ENCODE results near the gene CYP27B1. TPM values are rescaled to one million over a fixed set of nuclear protein-coding genes. Genes with fewer than 3 reads are reported as not detected.

Gene CYP27B1
- total and polyA plus RNA-seq, 4 donors, result 0.05 to 1.6 (median 0.17) TPM

GRCh38 chr12:57729321-57729844 lies 37.5 kb downstream of the CYP27B1 start:
- peaks cover 0 to 14% (median 9%) of the 10 kb centered on the region in 4 donors for H3K4me1 ChIP-seq (ENCODE audit: control insufficient read depth in 4 of 4, insufficient read depth in 4 of 4, low read length in 3 of 4)
- H3K36me3 ChIP-seq (ENCODE audit: control insufficient read depth in 4 of 4, insufficient read depth in 3 of 4, low read depth in 1 of 4, low read length in 3 of 4), result no peaks in the 10 kb centered on the region
- 58% methylated on average over 5 of the region's 5 CpGs for WGBS
- H3K27me3 ChIP-seq (ENCODE audit: control insufficient read depth in 4 of 4, insufficient read depth in 4 of 4, low read length in 3 of 4), result no peaks in the 10 kb centered on the region
- no peak for DNase-seq (ENCODE audit: low spot score)
- H3K9ac ChIP-seq (ENCODE audit: low read depth in 1 of 2, low read length in 2 of 2), result no peak overlapping the region
- no peak overlapping the region for H3K27ac ChIP-seq (ENCODE audit: low read depth in 1 of 2, low read length in 2 of 2)
- no peaks in the 10 kb centered on the region for H3K9me3 ChIP-seq (ENCODE audit: control insufficient read depth in 4 of 4, low read length in 3 of 4)
- no peak for TF ChIP-seq YY1 (IDR thresholded peaks at IDR 0.05)
- TF ChIP-seq ZBTB33 (IDR thresholded peaks at IDR 0.05), result no peak
- no peak for TF ChIP-seq GABPA (IDR thresholded peaks at IDR 0.05 in 1 of 2, conservative IDR thresholded peaks at IDR 0.05 in 1 of 2)
- TF ChIP-seq TAF1 (conservative IDR thresholded peaks at IDR 0.05), result no peak
- H3K4me3 ChIP-seq (ENCODE audit: low read depth in 1 of 3, low read length in 3 of 3), result no peak overlapping the region

GRCh38 chr12:57727758-57728395 lies 39.0 kb downstream of the CYP27B1 start:
- Histone ChIP-seq H3K4me1 (ENCODE audit: control insufficient read depth in 4 of 4, insufficient read depth in 4 of 4, low read length in 3 of 4) (peaks cover 0 to 14% (median 9%) of the 10 kb centered on the region in 4 donors), H3K9ac (ENCODE audit: low read depth in 1 of 2, low read length in 2 of 2) (no peak overlapping the region), H3K4me3 (ENCODE audit: low read depth in 1 of 3, low read length in 3 of 3) (no peak overlapping the region), H3K27me3 (ENCODE audit: control insufficient read depth in 4 of 4, insufficient read depth in 4 of 4, low read length in 3 of 4) (no peaks in the 10 kb centered on the region), H3K9me3 (ENCODE audit: control insufficient read depth in 4 of 4, low read length in 3 of 4) (no peaks in the 10 kb centered on the region), H3K27ac (ENCODE audit: low read depth in 1 of 2, low read length in 2 of 2) (no peak overlapping the region), H3K36me3 (ENCODE audit: control insufficient read depth in 4 of 4, insufficient read depth in 3 of 4, low read depth in 1 of 4, low read length in 3 of 4) (no peaks in the 10 kb centered on the region)
- DNase-seq (ENCODE audit: low spot score), result peak; percentile 32
- TF ChIP-seq, protein P1, sequence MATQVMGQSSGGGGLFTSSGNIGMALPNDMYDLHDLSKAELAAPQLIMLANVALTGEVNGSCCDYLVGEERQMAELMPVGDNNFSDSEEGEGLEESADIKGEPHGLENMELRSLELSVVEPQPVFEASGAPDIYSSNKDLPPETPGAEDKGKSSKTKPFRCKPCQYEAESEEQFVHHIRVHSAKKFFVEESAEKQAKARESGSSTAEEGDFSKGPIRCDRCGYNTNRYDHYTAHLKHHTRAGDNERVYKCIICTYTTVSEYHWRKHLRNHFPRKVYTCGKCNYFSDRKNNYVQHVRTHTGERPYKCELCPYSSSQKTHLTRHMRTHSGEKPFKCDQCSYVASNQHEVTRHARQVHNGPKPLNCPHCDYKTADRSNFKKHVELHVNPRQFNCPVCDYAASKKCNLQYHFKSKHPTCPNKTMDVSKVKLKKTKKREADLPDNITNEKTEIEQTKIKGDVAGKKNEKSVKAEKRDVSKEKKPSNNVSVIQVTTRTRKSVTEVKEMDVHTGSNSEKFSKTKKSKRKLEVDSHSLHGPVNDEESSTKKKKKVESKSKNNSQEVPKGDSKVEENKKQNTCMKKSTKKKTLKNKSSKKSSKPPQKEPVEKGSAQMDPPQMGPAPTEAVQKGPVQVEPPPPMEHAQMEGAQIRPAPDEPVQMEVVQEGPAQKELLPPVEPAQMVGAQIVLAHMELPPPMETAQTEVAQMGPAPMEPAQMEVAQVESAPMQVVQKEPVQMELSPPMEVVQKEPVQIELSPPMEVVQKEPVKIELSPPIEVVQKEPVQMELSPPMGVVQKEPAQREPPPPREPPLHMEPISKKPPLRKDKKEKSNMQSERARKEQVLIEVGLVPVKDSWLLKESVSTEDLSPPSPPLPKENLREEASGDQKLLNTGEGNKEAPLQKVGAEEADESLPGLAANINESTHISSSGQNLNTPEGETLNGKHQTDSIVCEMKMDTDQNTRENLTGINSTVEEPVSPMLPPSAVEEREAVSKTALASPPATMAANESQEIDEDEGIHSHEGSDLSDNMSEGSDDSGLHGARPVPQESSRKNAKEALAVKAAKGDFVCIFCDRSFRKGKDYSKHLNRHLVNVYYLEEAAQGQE (IDR thresholded peaks at IDR 0.05), result no peak
- TF ChIP-seq RXRA (IDR thresholded peaks at IDR 0.05), result peak in 1 of 2 donors; percentile 17
- WGBS, result 40% methylated on average over 21 of the region's 21 CpGs

DNA sequence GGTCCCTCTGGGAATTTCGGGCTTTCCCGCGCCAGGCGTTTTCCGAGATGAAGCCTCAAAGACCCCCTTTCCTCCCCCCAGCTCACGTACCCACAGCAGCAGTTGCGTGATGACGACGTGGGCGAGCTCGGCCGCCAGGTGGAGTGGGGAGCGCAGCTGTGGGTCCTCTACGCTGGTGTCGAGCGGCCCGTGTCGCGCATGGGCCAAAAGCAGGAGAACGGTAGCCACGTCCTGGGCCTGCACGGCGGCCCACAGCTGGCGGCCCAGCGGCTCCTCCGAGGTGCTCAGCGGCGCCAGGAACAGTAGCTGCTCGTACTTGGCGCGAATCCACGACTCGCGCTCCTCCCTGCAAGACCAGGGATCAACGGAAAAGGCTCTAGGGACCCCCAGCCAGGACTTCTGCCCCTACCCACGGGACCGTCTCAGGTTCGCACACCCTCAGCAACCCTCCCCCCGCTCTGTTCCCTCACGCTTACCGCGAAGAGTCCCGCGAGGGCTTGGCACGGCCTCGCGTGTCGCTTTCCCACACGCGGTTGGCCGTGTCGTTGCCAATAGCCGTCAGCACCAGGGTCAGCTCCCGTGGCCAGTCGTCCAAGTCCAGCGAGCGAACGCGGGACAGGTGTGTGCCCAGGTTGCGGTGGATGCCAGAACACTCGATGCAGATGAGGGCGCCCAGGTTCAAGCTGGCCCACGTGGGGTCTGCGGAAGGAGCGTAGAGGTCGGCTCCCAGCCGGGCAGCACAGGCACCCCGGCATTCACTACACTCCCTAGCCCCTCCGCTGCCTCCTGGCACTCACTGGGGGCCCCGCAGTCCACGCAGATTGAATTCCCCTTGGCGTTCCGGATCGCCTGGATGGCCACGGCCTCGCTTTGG lies 39.8 kb downstream of the CYP27B1 start:
- Histone ChIP-seq H3K27ac (ENCODE audit: low read depth in 1 of 2, low read length in 2 of 2) (no peak overlapping the region), H3K9ac (ENCODE audit: low read depth in 1 of 2, low read length in 2 of 2) (no peak overlapping the region), H3K27me3 (ENCODE audit: control insufficient read depth in 4 of 4, insufficient read depth in 4 of 4, low read length in 3 of 4) (no peaks in the 10 kb centered on the region), H3K9me3 (ENCODE audit: control insufficient read depth in 4 of 4, low read length in 3 of 4) (no peaks in the 10 kb centered on the region), H3K4me1 (ENCODE audit: control insufficient read depth in 4 of 4, insufficient read depth in 4 of 4, low read length in 3 of 4) (peaks cover 0 to 14% (median 9%) of the 10 kb centered on the region in 4 donors), H3K4me3 (ENCODE audit: low read depth in 1 of 3, low read length in 3 of 3) (peak overlapping the region in 1 of 3 donors; percentile 45), H3K36me3 (ENCODE audit: control insufficient read depth in 4 of 4, insufficient read depth in 3 of 4, low read depth in 1 of 4, low read length in 3 of 4) (no peaks in the 10 kb centered on the region)
- TF ChIP-seq, protein P1 (IDR thresholded peaks at IDR 0.05), result peak; percentile 94
- TF ChIP-seq SP1 (IDR thresholded peaks at IDR 0.05) (no peak), EGR1 (IDR thresholded peaks at IDR 0.05; ENCODE audit: low read depth in 2 of 2) (no peak), HNF4A (conservative IDR thresholded peaks at IDR 0.05) (no peak)
- TF ChIP-seq, protein P2, sequence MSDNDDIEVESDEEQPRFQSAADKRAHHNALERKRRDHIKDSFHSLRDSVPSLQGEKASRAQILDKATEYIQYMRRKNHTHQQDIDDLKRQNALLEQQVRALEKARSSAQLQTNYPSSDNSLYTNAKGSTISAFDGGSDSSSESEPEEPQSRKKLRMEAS (IDR thresholded peaks at IDR 0.05), result no peak
- 27% methylated on average over 76 of the region's 76 CpGs for WGBS
- peak; percentile 36 for DNase-seq (ENCODE audit: low spot score)

Measured in liver (tissue), 9 donors.